Body of pancreas (tissue), 4 donors: ENCODE measurements around the gene PTPRN2. TPM values are rescaled to one million over a fixed set of nuclear protein-coding genes. Genes with fewer than 3 reads are reported as not detected.

Experiments
- ATAC-seq: fragments of 150-250 bp; one replicate; pipeline ENCODE4 v1.9.1; 2016
- DNase-seq, 4 donors: peaks; one replicate each; pipeline ENCODE4 v3.0.0-alpha.2; 2019
- H3K27ac ChIP-seq, 4 donors: fragments of 200-600 bp; sonication (generic); 1 replicate in 3 of 4; 2 replicates in 1 of 4; pipeline versions ENCODE4 v1.5.1 to v1.6.1; 2016 to 2019; ENCODE audit warnings: mild to moderate bottlenecking in 1 of 4, mixed read lengths in 1 of 4, moderate library complexity in 1 of 4
- H3K27me3 ChIP-seq, 2 donors: fragments of 200-600 bp; sonication (generic); one replicate each; pipeline ENCODE4 v1.6.0; 2016; ENCODE audit warnings: mild to moderate bottlenecking in 1 of 2
- H3K36me3 ChIP-seq, 2 donors: fragments of 200-600 bp; sonication (generic); replicated peaks in 1 of 2; 2 replicates each; pipeline ENCODE4 v1.5.1; 2016; ENCODE audit warnings: low read depth in 2 of 2; ENCODE audit not compliant: insufficient read depth in 1 of 2
- H3K4me1 ChIP-seq: fragments of 200-600 bp; sonication (generic); one replicate; pipeline ENCODE4 v1.6.0; 2016
- H3K4me3 ChIP-seq, 2 donors: fragments of 200-600 bp; sonication (generic); 1 replicate in 1 of 2; 2 replicates in 1 of 2; pipeline ENCODE4 v1.5.1; 2016 to 2019
- H3K9me3 ChIP-seq, 3 donors: fragments of 200-600 bp; sonication (generic); 1 replicate in 2 of 3; 2 replicates in 1 of 3; pipeline ENCODE4 v1.5.1; 2016
- CTCF ChIP-seq, 7 experiments: fragments of 450-650 bp in 4 of 7; fragments of 200-600 bp in 3 of 7; sonication (generic) in 3 of 7; IDR thresholded peaks; one replicate each; pipeline ENCODE4 v1.5.1; 2016 to 2019; ENCODE audit warnings: antibody characterized with exemption in 7 of 7
- POLR2A ChIP-seq, 3 donors: fragments of 450-650 bp; IDR thresholded peaks; one replicate each; pipeline ENCODE4 v1.6.1; 2016; ENCODE audit warnings: antibody characterized with exemption in 3 of 3, mild to moderate bottlenecking in 2 of 3
- WGBS, 2 donors: methylation state at CpG; one replicate each; pipeline ENCODE4 v1.1.5; 2017; 5-methylcytosine and 5-hydroxymethylcytosine counted together
- intact Hi-C: fragments of 100-400 bp; cut with DNase I; formaldehyde crosslinking; loops from one replicate; pipeline ENCODE4 v1.15.1; 2023
- total RNA-seq, 2 donors: library from RNA; depleted of rRNA; stranded (reverse); fragments of >200 nt; gene quantifications; one replicate each; pipeline ENCODE4 v1.1.0, GENCODE V29; 2016

The PTPRN2 gene
- total RNA-seq, 2 donors from 2014 or later: 31.6 to 76.1 TPM

GRCh38 chr7:158268816-158269535 lies 318.6 kb downstream of the PTPRN2 start:
- H3K9me3 ChIP-seq: no peaks in the 10 kb centered on the region
- no peak overlapping the region for H3K4me3 ChIP-seq
- no peaks in the 10 kb centered on the region for H3K27me3 ChIP-seq
- WGBS, 2 donors: 88 to 93% methylated on average over 27 to 28 of the region's 28 CpGs
- intact Hi-C loops: no loop called here
- ATAC-seq: no peak
- H3K27ac ChIP-seq: no peak overlapping the region
- no peaks in the 10 kb centered on the region for H3K36me3 ChIP-seq
- TF ChIP-seq CTCF (IDR thresholded peaks at IDR 0.05) (no peak), POLR2A (IDR thresholded peaks at IDR 0.05) (no peak)
- peak in 1 of 4 donors; percentile 5 for DNase-seq
- no peaks in the 10 kb centered on the region for H3K4me1 ChIP-seq

DNA sequence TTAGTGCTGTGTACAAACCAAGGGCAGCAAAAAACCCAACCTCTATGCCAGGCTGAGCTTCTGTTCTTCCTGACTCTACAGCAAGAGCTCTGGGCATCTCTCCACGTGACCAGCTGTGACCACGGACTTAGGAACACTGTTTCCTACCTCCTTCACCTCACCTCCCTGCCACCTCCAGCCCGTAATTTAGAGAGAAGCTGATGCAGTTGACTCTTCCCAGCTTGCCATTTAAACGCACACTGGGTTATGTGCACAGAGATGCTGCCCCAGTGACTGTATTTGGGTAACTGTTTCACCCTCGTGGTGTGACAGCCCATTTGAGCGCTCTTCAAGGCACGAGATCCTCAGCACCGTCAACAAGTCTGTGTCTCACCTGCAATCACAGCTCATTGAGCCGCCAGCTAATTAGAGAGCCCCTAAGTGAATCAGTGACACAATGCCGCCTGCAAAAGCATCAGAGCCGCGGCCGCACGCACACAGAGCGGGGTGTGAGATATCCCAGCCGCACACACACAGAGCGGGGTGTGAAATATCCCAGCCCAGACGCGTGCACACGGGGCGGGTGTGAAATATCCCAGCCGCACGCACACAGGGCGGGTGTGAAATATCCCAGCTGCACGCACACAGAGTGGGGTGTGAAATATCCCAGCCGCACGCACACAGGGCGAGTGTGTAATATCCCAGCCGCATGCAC lies 319.7 kb downstream of the PTPRN2 start:
- WGBS, 2 donors: 83% methylated on average over 26 to 27 of the region's 29 CpGs
- ATAC-seq: no peak
- intact Hi-C loops: no loop called here
- TF ChIP-seq CTCF (IDR thresholded peaks at IDR 0.05): no peak
- TF ChIP-seq POLR2A (IDR thresholded peaks at IDR 0.05): no peak
- Histone ChIP-seq H3K36me3 (no peaks in the 10 kb centered on the region), H3K4me3 (no peak overlapping the region), H3K4me1 (no peaks in the 10 kb centered on the region), H3K27me3 (no peaks in the 10 kb centered on the region), H3K27ac (no peak overlapping the region), H3K9me3 (no peaks in the 10 kb centered on the region)
- DNase-seq: peak in 2 of 4 donors; percentile 7 to 23

- Histone ChIP-seq H3K4me1 (no peaks in the 10 kb centered on the region), H3K27me3 (no peaks in the 10 kb centered on the region), H3K27ac (no peak overlapping the region), H3K9me3 (no peaks in the 10 kb centered on the region), H3K36me3 (no peaks in the 10 kb centered on the region), H3K4me3 (no peak overlapping the region)
- no peak for DNase-seq
- ATAC-seq: no peak
- TF ChIP-seq CTCF (IDR thresholded peaks at IDR 0.05) (no peak), POLR2A (IDR thresholded peaks at IDR 0.05) (no peak)
- WGBS, 2 donors: 53 to 67% methylated on average over 23 to 30 of the region's 30 CpGs
- intact Hi-C loops: no loop called here
These were observed 320.5 kb downstream of the PTPRN2 start for GRCh38 chr7:158266817-158267741.

GRCh38 chr7:158266426-158266816 lies 321.2 kb downstream of the PTPRN2 start:
- H3K4me1 ChIP-seq: no peaks in the 10 kb centered on the region
- ATAC-seq (no peak), DNase-seq (no peak)
- H3K4me3 ChIP-seq: no peak overlapping the region
- WGBS, 2 donors: 87 to 96% methylated on average over 11 to 12 of the region's 12 CpGs
- no peak for TF ChIP-seq CTCF (IDR thresholded peaks at IDR 0.05)
- no peak for TF ChIP-seq POLR2A (IDR thresholded peaks at IDR 0.05)
- intact Hi-C loops: no loop called here
- H3K27me3 ChIP-seq: no peaks in the 10 kb centered on the region
- no peaks in the 10 kb centered on the region for H3K9me3 ChIP-seq
- H3K27ac ChIP-seq: no peak overlapping the region
- H3K36me3 ChIP-seq: no peaks in the 10 kb centered on the region
